Upper lobe of left lung (tissue), 4 donors: ENCODE results near the gene ATP11A.

Experiments used
- CTCF ChIP-seq, 6 experiments: fragments of 450-650 bp in 4 of 6; fragments of 200-600 bp in 2 of 6; sonication (generic) in 2 of 6; IDR thresholded peaks; one replicate each; pipeline ENCODE4 v1.5.1; 2016 to 2019; ENCODE audit warnings: antibody characterized with exemption in 6 of 6
- POLR2A ChIP-seq, 4 donors: fragments of 450-650 bp; IDR thresholded peaks; one replicate each; pipeline ENCODE4 v1.5.1; 2016 to 2017; ENCODE audit warnings: antibody characterized with exemption in 4 of 4, mild to moderate bottlenecking in 2 of 4

- no peak for TF ChIP-seq POLR2A (IDR thresholded peaks at IDR 0.05)
- no peak for TF ChIP-seq CTCF (IDR thresholded peaks at IDR 0.05)
Observed at GRCh38 chr13:112731667-112732616, 42.1 kb downstream of the ATP11A start.
